HCT116 (cell line): ENCODE results near the gene HOMER3. TPM values are rescaled to one million over a fixed set of nuclear protein-coding genes. Genes with fewer than 3 reads are reported as not detected.

Experiments
- ATAC-seq: fragments of 200-7000 bp; cut with Tn5 transposase; 2 replicates; pipeline ENCODE4 v1.9.1; 2020; ENCODE audit warnings: mild to moderate bottlenecking, moderate library complexity
- BruUV-seq: library from RNA; stranded (reverse); fragments of 400-500 nt; replicated peaks from 2 replicates; lab custom pipeline; 2021; lab: Mats Ljungman, UMichigan
- CTCF ChIA-PET: fragments of 300-600 bp; sonication (Branson Sonifier 250); formaldehyde crosslinking; loops from one replicate; lab custom pipeline; 2021; ENCODE audit warnings: antibody characterized with exemption; lab: Charles Lee
- POLR2A ChIA-PET: fragments of 300-600, 350-600 bp; sonication (Branson Sonifier 250); formaldehyde crosslinking; loops from one replicate; lab custom pipeline; 2021; ENCODE audit warnings: antibody characterized with exemption; lab: Charles Lee
- RAD21 ChIA-PET, 2 experiments: fragments of 300-600 bp; sonication (Branson Sonifier 250); formaldehyde crosslinking; loops; one replicate each; lab custom pipeline; 2023; ENCODE audit warnings: low total read pairs in 2 of 2; ENCODE audit not compliant: uncharacterized antibody in 2 of 2, unreplicated experiment in 2 of 2, low non-redundant PET in 1 of 2; lab: Charles Lee
- DNase-seq: peaks from one replicate; pipeline ENCODE4 v3.0.0-alpha.2; 2010; ENCODE audit warnings: low read depth, low spot score
- H2AFZ ChIP-seq: fragments of 200-600 bp; shearing (Covaris generic), sonication (generic); 2 replicates; pipeline ENCODE4 v1.6.1; 2017; ENCODE audit warnings: low read depth, mixed run types, mixed read lengths, antibody characterized with exemption, low read length; ENCODE audit not compliant: poor library complexity, severe bottlenecking
- H3K27ac ChIP-seq: 2 replicates; pipeline ENCODE4 v1.5.1; 2012; ENCODE audit warnings: low read depth, low read length
- H3K27me3 ChIP-seq: fragments of 200-600 bp; sonication (generic); 2 replicates; pipeline ENCODE4 v1.6.1; 2016; ENCODE audit warnings: mixed run types, low read length, mixed read lengths; ENCODE audit not compliant: insufficient read depth
- H3K36me3 ChIP-seq, 2 experiments: fragments of 200-500 bp in 1 of 2; fragments of 200-600 bp in 1 of 2; sonication (Bioruptor generic) in 1 of 2; sonication (generic) in 1 of 2; 2 replicates each; pipeline versions ENCODE4 v1.5.1 to v1.6.1; 2014 to 2016; ENCODE audit warnings: low read length in 2 of 2, inconsistent platforms in 1 of 2, mixed read lengths in 1 of 2, mixed run types in 1 of 2; ENCODE audit not compliant: insufficient read depth in 2 of 2, control insufficient read depth in 1 of 2
- H3K4me1 ChIP-seq, 2 experiments: fragments of 200-600 bp in 1 of 2; sonication (generic) in 1 of 2; 2 replicates each; pipeline versions ENCODE4 v1.5.1 to v1.6.1; 2012 to 2017; ENCODE audit warnings: low read length in 2 of 2, inconsistent platforms in 1 of 2, mild to moderate bottlenecking in 1 of 2, mixed read lengths in 1 of 2, mixed run types in 1 of 2, moderate library complexity in 1 of 2; ENCODE audit not compliant: insufficient read depth in 2 of 2, control insufficient read depth in 1 of 2
- H3K4me2 ChIP-seq: fragments of 200-600 bp; sonication (generic); 2 replicates; pipeline ENCODE4 v1.6.1; 2017; ENCODE audit warnings: mixed run types, low read length, mixed read lengths
- H3K4me3 ChIP-seq, 2 experiments: fragments of 200-600 bp in 1 of 2; sonication (generic) in 1 of 2; replicated peaks in 1 of 2; 2 replicates each; pipeline ENCODE4 v1.5.1; 2011 to 2016; ENCODE audit warnings: low read length in 2 of 2, control low read depth in 1 of 2, low read depth in 1 of 2, mild to moderate bottlenecking in 1 of 2, mixed read lengths in 1 of 2, mixed run types in 1 of 2
- H3K79me2 ChIP-seq: fragments of 200-600 bp; sonication (generic); 2 replicates; pipeline ENCODE4 v1.6.1; 2017; ENCODE audit warnings: mild to moderate bottlenecking, mixed run types, low read length, moderate library complexity, mixed read lengths; ENCODE audit not compliant: insufficient read depth
- H3K9ac ChIP-seq: fragments of 200-600 bp; sonication (generic); 2 replicates; pipeline ENCODE4 v1.6.1; 2016; ENCODE audit warnings: low read length, mixed read lengths
- H3K9me2 ChIP-seq: fragments of 200-600 bp; sonication (generic), shearing (Covaris generic); 2 replicates; pipeline ENCODE4 v1.6.1; 2017; ENCODE audit warnings: mixed run types, mild to moderate bottlenecking, moderate library complexity; ENCODE audit not compliant: insufficient read depth
- H3K9me3 ChIP-seq, 2 experiments: fragments of 200-500 bp in 1 of 2; fragments of 200-600 bp in 1 of 2; sonication (Bioruptor generic) in 1 of 2; sonication (generic) in 1 of 2; 2 replicates each; pipeline ENCODE4 v1.6.1; 2014 to 2017; ENCODE audit warnings: low read length in 2 of 2, mixed read lengths in 2 of 2, inconsistent platforms in 1 of 2, low read depth in 1 of 2, mild to moderate bottlenecking in 1 of 2, mixed run types in 1 of 2, moderate library complexity in 1 of 2; ENCODE audit not compliant: control insufficient read depth in 1 of 2, insufficient read depth in 1 of 2
- H4K20me1 ChIP-seq: fragments of 200-600 bp; sonication (generic), shearing (Covaris generic); 2 replicates; pipeline ENCODE4 v1.6.1; 2017; ENCODE audit warnings: mixed run types, mild to moderate bottlenecking, moderate library complexity; ENCODE audit not compliant: insufficient read depth
- CBX3 ChIP-seq: IDR thresholded peaks from 2 replicates; pipeline ENCODE4 v1.6.1; 2012; ENCODE audit warnings: low read depth
- CEBPB ChIP-seq: IDR thresholded peaks from 2 replicates; pipeline ENCODE4 v1.6.1; 2012; ENCODE audit warnings: low read depth
- CTCF ChIP-seq, 3 experiments: fragments of 200-600 bp in 1 of 3; sonication (generic) in 1 of 3; IDR thresholded peaks in 2 of 3; conservative IDR thresholded peaks in 1 of 3; 2 replicates each; pipeline ENCODE4 v1.5.1; 2012 to 2017; ENCODE audit warnings: low read depth in 2 of 3, low read length in 2 of 3, antibody characterized with exemption in 1 of 3, borderline replicate concordance in 1 of 3, control low read depth in 1 of 3, mild to moderate bottlenecking in 1 of 3, mixed read lengths in 1 of 3, mixed run types in 1 of 3, moderate library complexity in 1 of 3; ENCODE audit not compliant: insufficient read depth in 1 of 3
- EGR1 ChIP-seq: IDR thresholded peaks from 2 replicates; pipeline ENCODE4 v1.6.1; 2012; ENCODE audit warnings: low read depth
- ELF1 ChIP-seq: IDR thresholded peaks from 2 replicates; pipeline ENCODE4 v1.6.1; 2012; ENCODE audit warnings: low read depth, borderline replicate concordance
- EZH2phosphoT487 ChIP-seq: fragments of 200-600 bp; IDR thresholded peaks from 2 replicates; pipeline ENCODE4 v1.6.1; 2018; ENCODE audit warnings: antibody characterized with exemption, borderline replicate concordance
- FOSL1 ChIP-seq: IDR thresholded peaks from 2 replicates; pipeline ENCODE4 v1.6.1; 2012; ENCODE audit warnings: low read depth
- JUND ChIP-seq: IDR thresholded peaks from 2 replicates; pipeline ENCODE4 v1.6.1; 2012
- MAX ChIP-seq: IDR thresholded peaks from 2 replicates; pipeline ENCODE4 v1.6.1; 2012
- POLR2A ChIP-seq: IDR thresholded peaks from 2 replicates; pipeline ENCODE4 v1.7.0; 2011; ENCODE audit warnings: borderline replicate concordance; ENCODE audit not compliant: insufficient read depth, insufficient read length; ENCODE audit errors: extremely low read depth
- POLR2AphosphoS5 ChIP-seq: IDR thresholded peaks from 2 replicates; pipeline ENCODE4 v1.6.1; 2011; ENCODE audit warnings: mild to moderate bottlenecking, low read depth, low read length, moderate library complexity
- REST ChIP-seq: IDR thresholded peaks from 2 replicates; pipeline ENCODE4 v1.6.1; 2012; ENCODE audit warnings: low read depth
- SIN3A ChIP-seq: IDR thresholded peaks from 2 replicates; pipeline ENCODE4 v1.6.1; 2012; ENCODE audit warnings: low read depth
- SP1 ChIP-seq: IDR thresholded peaks from 2 replicates; pipeline ENCODE4 v1.6.1; 2012; ENCODE audit warnings: low read depth
- SRF ChIP-seq: IDR thresholded peaks from 2 replicates; pipeline ENCODE4 v1.6.1; 2012; ENCODE audit warnings: low read depth
- YY1 ChIP-seq: IDR thresholded peaks from 2 replicates; pipeline ENCODE4 v1.6.1; 2011; ENCODE audit warnings: low read length, low read depth, moderate library complexity, mild to moderate bottlenecking; ENCODE audit not compliant: insufficient replicate concordance; ENCODE audit errors: extremely low read depth
- ZBTB33 ChIP-seq: IDR thresholded peaks from 2 replicates; pipeline ENCODE4 v1.6.1; 2011; ENCODE audit warnings: mild to moderate bottlenecking, low read length, moderate library complexity; ENCODE audit not compliant: insufficient replicate concordance; ENCODE audit errors: extremely low read depth
- ZFX ChIP-seq: fragments of 450-650 bp; IDR thresholded peaks from 2 replicates; pipeline ENCODE4 v1.6.1; 2017
- ZNF274 ChIP-seq: fragments of 200-500 bp; sonication (Bioruptor generic); IDR thresholded peaks from 2 replicates; pipeline ENCODE4 v1.6.1; 2014; ENCODE audit warnings: mild to moderate bottlenecking, low read depth, low read length, inconsistent platforms
- intact Hi-C: fragments of 100-400 bp; cut with micrococcal nuclease; formaldehyde crosslinking; loops from 2 replicates; pipeline ENCODE4 v1.10.0; 2022
- total RNA-seq: library from RNA; stranded (reverse); gene quantifications from one replicate; pipeline ENCODE4 v1.2.1, GENCODE V29; 2021; ENCODE audit not compliant: unreplicated experiment

Gene HOMER3
- total RNA-seq, 1 experiment from 2014 or later = 45.2 TPM

- H3K27me3 ChIP-seq = no peaks in the 10 kb centered on the region
- H3K9me2 ChIP-seq = no peaks in the 10 kb centered on the region
- POLR2A ChIA-PET = interaction anchor here (1.3 to 1.8 kb wide), 2 partner anchors 69 to 71 kb away, joined by 5 to 10 read pairs; partner anchors contain the start of genes COPE and DDX49
- ATAC-seq (no peak), DNase-seq (no peak)
- peaks cover 0 to 9% of the 10 kb centered on the region in 2 experiments; a peak in 1 of 4 replicates for H3K4me1 ChIP-seq
- no TSS peak for BruUV-seq
- no peak for TF ChIP-seq CBX3
- no peak for TF ChIP-seq SP1
- TF ChIP-seq YY1 = no peak
- TF ChIP-seq SRF = no peak
- no peak for TF ChIP-seq REST
- no peak for TF ChIP-seq CTCF (IDR thresholded peaks at IDR 0.05 in 2 of 3, conservative IDR thresholded peaks at IDR 0.05 in 1 of 3; ENCODE audit: borderline replicate concordance in 1 of 3, insufficient read depth in 1 of 3, low read depth in 2 of 3, low read length in 2 of 3)
- TF ChIP-seq ZNF274 = no peak
- no peak for TF ChIP-seq POLR2AphosphoS5
- TF ChIP-seq ZBTB33 = no peak
- no peak for TF ChIP-seq ZFX
- no peak for TF ChIP-seq FOSL1
- no peak for TF ChIP-seq SIN3A
- no peak for TF ChIP-seq CEBPB
- TF ChIP-seq ELF1 = no peak
- TF ChIP-seq POLR2A = no peak
- TF ChIP-seq EGR1 = no peak
- no peak for TF ChIP-seq JUND
- no peak for TF ChIP-seq MAX
- TF ChIP-seq EZH2phosphoT487 = no peak
- no peaks in the 10 kb centered on the region for H3K79me2 ChIP-seq
- no peak overlapping the region for H3K4me3 ChIP-seq
- no peaks in the 10 kb centered on the region for H4K20me1 ChIP-seq
- H3K27ac ChIP-seq = no peak overlapping the region
- H3K4me2 ChIP-seq = no peak overlapping the region
- no peak overlapping the region for H2AFZ ChIP-seq
- H3K9me3 ChIP-seq = no peaks in the 10 kb centered on the region
- CTCF ChIA-PET = interaction anchor here (1.0 to 2.8 kb wide), 11 partner anchors 8 to 397 kb away, joined by 3 to 33 read pairs (median 4); partner anchors contain the start of genes COPE, DDX49 and SLC25A42
- intact Hi-C loops = loop anchor here (2.0 kb wide), 2 partner anchors 47 to 69 kb away; partner anchors contain the start of genes COPE, DDX49 and HOMER3
- RAD21 ChIA-PET = interaction anchor here (0.5 to 1.3 kb wide), 6 partner anchors 48 to 108 kb away, joined by 3 to 6 read pairs (median 4); partner anchors contain the start of genes COPE (in 1 of the 2) and DDX49 (in 1 of the 2)
- H3K9ac ChIP-seq = no peak overlapping the region
- H3K36me3 ChIP-seq = peaks cover 6 to 9% of the 10 kb centered on the region in 2 experiments; a peak in 1 of 4 replicates
Measured at GRCh38 chr19:18987456-18987855, 46.4 kb upstream of the HOMER3 start.
